ENCODE results near the gene HOXC4.
"Not testable (repeated sequence)": the region's sequence is repeated elsewhere in the genome, so short reads cannot be mapped to it uniquely, and the experiment has no call there.

DNA sequence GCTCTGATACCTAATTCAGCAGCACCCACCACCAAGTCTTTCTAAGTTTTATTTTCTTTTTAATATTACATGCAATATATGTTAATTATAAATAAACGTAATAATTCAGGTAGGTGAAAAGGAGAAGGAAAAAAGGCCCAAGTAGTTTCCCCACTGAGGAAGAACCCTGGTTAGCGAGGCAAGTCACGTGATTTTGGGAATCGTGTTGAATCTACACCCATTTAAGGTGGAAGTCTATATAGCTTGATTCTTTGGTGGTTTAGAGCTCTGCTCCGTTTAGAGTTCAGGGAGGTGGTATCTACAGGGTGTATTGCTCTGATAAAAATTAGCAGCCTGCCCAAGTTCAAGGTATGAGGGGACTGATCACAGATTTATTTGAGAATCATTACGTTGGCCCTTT, 47.0 kb downstream of the HOXC4 start:
- TF ChIP-seq, protein P1, sequence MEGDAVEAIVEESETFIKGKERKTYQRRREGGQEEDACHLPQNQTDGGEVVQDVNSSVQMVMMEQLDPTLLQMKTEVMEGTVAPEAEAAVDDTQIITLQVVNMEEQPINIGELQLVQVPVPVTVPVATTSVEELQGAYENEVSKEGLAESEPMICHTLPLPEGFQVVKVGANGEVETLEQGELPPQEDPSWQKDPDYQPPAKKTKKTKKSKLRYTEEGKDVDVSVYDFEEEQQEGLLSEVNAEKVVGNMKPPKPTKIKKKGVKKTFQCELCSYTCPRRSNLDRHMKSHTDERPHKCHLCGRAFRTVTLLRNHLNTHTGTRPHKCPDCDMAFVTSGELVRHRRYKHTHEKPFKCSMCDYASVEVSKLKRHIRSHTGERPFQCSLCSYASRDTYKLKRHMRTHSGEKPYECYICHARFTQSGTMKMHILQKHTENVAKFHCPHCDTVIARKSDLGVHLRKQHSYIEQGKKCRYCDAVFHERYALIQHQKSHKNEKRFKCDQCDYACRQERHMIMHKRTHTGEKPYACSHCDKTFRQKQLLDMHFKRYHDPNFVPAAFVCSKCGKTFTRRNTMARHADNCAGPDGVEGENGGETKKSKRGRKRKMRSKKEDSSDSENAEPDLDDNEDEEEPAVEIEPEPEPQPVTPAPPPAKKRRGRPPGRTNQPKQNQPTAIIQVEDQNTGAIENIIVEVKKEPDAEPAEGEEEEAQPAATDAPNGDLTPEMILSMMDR (IDR thresholded peaks at IDR 0.05) = not testable (repeated sequence)
- not testable (repeated sequence) for TF ChIP-seq POLR2A (IDR thresholded peaks at IDR 0.05)
